Panc1 (cell line): ENCODE data around the gene CSTPP1. TPM values are rescaled to one million over a fixed set of nuclear protein-coding genes. Genes with fewer than 3 reads are reported as not detected.

Experiments
- ATAC-seq: fragments of 200-7000 bp; cut with Tn5 transposase; 2 replicates; pipeline ENCODE4 v1.9.1; 2020; ENCODE audit warnings: mild to moderate bottlenecking, moderate library complexity
- BruUV-seq: library from RNA; stranded (reverse); fragments of 400-500 nt; replicated peaks from 2 replicates; lab custom pipeline; 2021; lab: Mats Ljungman, UMichigan
- CTCF ChIA-PET: fragments of 300-600 bp; sonication (Branson Sonifier 250); formaldehyde crosslinking; loops from one replicate; lab custom pipeline; 2022; ENCODE audit warnings: antibody characterized with exemption; lab: Charles Lee
- POLR2A ChIA-PET: fragments of 300-600 bp; sonication (Branson Sonifier 250); formaldehyde crosslinking; loops from one replicate; lab custom pipeline; 2022; ENCODE audit warnings: antibody characterized with exemption; lab: Charles Lee
- DNase-seq: peaks from one replicate; pipeline ENCODE4 v3.0.0-alpha.2; 2010; ENCODE audit warnings: low read depth, low spot score
- H3K27ac ChIP-seq: 2 replicates; pipeline ENCODE4 v1.5.1; 2011; ENCODE audit warnings: mild to moderate bottlenecking, low read length, inconsistent platforms
- H3K27me3 ChIP-seq: fragments of 200-500 bp; sonication (Bioruptor generic); 2 replicates; pipeline ENCODE4 v1.6.0; 2014; ENCODE audit warnings: low read length, inconsistent platforms; ENCODE audit not compliant: control insufficient read depth, insufficient read depth
- H3K36me3 ChIP-seq: fragments of 200-500 bp; sonication (Bioruptor generic); 2 replicates; pipeline ENCODE4 v1.5.1; 2014; ENCODE audit warnings: inconsistent platforms, mild to moderate bottlenecking, low read length, moderate library complexity; ENCODE audit not compliant: control insufficient read depth, insufficient read depth
- H3K4me1 ChIP-seq: 2 replicates; pipeline ENCODE4 v1.5.1; 2011; ENCODE audit warnings: inconsistent platforms, mild to moderate bottlenecking, low read length, moderate library complexity; ENCODE audit not compliant: control insufficient read depth, insufficient read depth
- H3K4me3 ChIP-seq, 2 experiments: 2 replicates each; pipeline ENCODE4 v1.5.1; 2011 to 2012; ENCODE audit warnings: low read depth in 2 of 2, low read length in 2 of 2, mild to moderate bottlenecking in 2 of 2, inconsistent platforms in 1 of 2, moderate library complexity in 1 of 2
- H3K9me3 ChIP-seq: fragments of 200-500 bp; sonication (Bioruptor generic); 2 replicates; pipeline ENCODE4 v1.5.1; 2014; ENCODE audit warnings: low read depth, mild to moderate bottlenecking, inconsistent platforms, low read length, moderate library complexity; ENCODE audit not compliant: control insufficient read depth, insufficient read depth
- CTCF ChIP-seq: fragments of 450-650 bp; IDR thresholded peaks from 2 replicates; pipeline ENCODE4 v1.5.1; 2017; ENCODE audit warnings: mild to moderate bottlenecking
- POLR2AphosphoS5 ChIP-seq: IDR thresholded peaks from 2 replicates; pipeline ENCODE4 v1.6.1; 2012; ENCODE audit warnings: mild to moderate bottlenecking, low read depth, low read length, moderate library complexity
- REST ChIP-seq, 2 experiments: IDR thresholded peaks; 2 replicates each; pipeline ENCODE4 v1.6.1; 2011 to 2012; ENCODE audit warnings: low read depth in 2 of 2, control low read depth in 1 of 2, low read length in 1 of 2, mild to moderate bottlenecking in 1 of 2, moderate library complexity in 1 of 2; ENCODE audit not compliant: insufficient read depth in 1 of 2
- SIN3A ChIP-seq: IDR thresholded peaks from 2 replicates; pipeline ENCODE4 v1.6.1; 2012; ENCODE audit warnings: low read depth, mild to moderate bottlenecking, low read length, moderate library complexity, borderline replicate concordance; ENCODE audit not compliant: insufficient read depth
- TCF7L2 ChIP-seq: IDR thresholded peaks from 2 replicates; pipeline ENCODE4 v1.6.1; 2011; ENCODE audit warnings: mild to moderate bottlenecking, low read depth, low read length, inconsistent platforms
- in situ Hi-C: cut with HindIII; loops from 2 replicates; pipeline ENCODE4 v1.10.0; 2016; ENCODE audit warnings: low sequenced_read_pairs, low pct_unique_long_range_greater_than_20kb
- intact Hi-C: fragments of 100-400 bp; cut with micrococcal nuclease; formaldehyde crosslinking; loops from one replicate; pipeline ENCODE4 v1.10.0; 2022; ENCODE audit not compliant: unreplicated experiment
- total RNA-seq: library from RNA; stranded (reverse); gene quantifications from one replicate; pipeline ENCODE4 v1.2.1, GENCODE V29; 2021; ENCODE audit not compliant: unreplicated experiment

The CSTPP1 gene
- total RNA-seq, 1 experiment from 2014 or later = 29.0 TPM

- BruUV-seq = no TSS peak
- in situ Hi-C loops = no loop called here
- TF ChIP-seq POLR2AphosphoS5 (no peak), CTCF (no peak), TCF7L2 (no peak), REST (IDR thresholded peaks at IDR 0.05; ENCODE audit: insufficient read depth in 1 of 2, low read depth in 2 of 2, low read length in 1 of 2) (no peak), SIN3A (no peak)
- intact Hi-C loops = no loop called here
- H3K9me3 ChIP-seq = no peaks in the 10 kb centered on the region
- no peak overlapping the region for H3K4me3 ChIP-seq
- no peak for DNase-seq
- ChIA-PET CTCF (no interaction called here), POLR2A (no interaction called here)
- H3K27me3 ChIP-seq = no peaks in the 10 kb centered on the region
- no peak for ATAC-seq
- H3K36me3 ChIP-seq = no peaks in the 10 kb centered on the region
- H3K27ac ChIP-seq = no peak overlapping the region
- H3K4me1 ChIP-seq = no peaks in the 10 kb centered on the region
Observed at GRCh38 chr11:47014097-47014496, 77.5 kb downstream of the CSTPP1 start.

GRCh38 chr11:47018637-47019036, 82.1 kb downstream of the CSTPP1 start:
- Histone ChIP-seq H3K27ac (no peak overlapping the region), H3K36me3 (no peaks in the 10 kb centered on the region), H3K4me1 (no peaks in the 10 kb centered on the region), H3K9me3 (no peaks in the 10 kb centered on the region), H3K27me3 (no peaks in the 10 kb centered on the region), H3K4me3 (no peak overlapping the region)
- ChIA-PET POLR2A (no interaction called here), CTCF (no interaction called here)
- BruUV-seq = no TSS peak
- no peak for DNase-seq
- in situ Hi-C loops = no loop called here
- no peak for ATAC-seq
- intact Hi-C loops = no loop called here
- TF ChIP-seq CTCF (no peak), TCF7L2 (no peak), REST (IDR thresholded peaks at IDR 0.05; ENCODE audit: insufficient read depth in 1 of 2, low read depth in 2 of 2, low read length in 1 of 2) (no peak)
